Measurements from ENCODE around the gene AAMDC.

DNA sequence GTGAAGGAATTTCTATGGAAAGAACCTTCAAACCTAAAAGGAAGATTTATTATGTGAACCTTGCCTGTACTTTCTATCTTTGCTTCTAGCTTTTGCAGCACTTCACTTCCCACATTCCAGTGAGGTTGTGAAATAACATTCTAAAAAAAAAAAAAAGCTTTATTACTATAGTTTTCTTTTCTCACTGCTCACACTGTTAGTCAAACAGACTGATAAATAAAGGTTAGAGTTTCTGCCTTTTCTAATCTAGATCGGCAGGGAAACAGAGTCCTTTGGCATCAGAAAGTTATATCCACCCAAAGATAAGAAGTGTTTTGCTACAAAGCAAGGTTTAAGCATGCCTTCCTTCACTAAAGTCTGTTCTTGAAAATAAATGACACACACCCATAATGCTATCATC lies 2.8 kb downstream of the AAMDC start:
- no peak for TF ChIP-seq EZH2 (IDR thresholded peaks at IDR 0.05)
- TF ChIP-seq, protein P1, sequence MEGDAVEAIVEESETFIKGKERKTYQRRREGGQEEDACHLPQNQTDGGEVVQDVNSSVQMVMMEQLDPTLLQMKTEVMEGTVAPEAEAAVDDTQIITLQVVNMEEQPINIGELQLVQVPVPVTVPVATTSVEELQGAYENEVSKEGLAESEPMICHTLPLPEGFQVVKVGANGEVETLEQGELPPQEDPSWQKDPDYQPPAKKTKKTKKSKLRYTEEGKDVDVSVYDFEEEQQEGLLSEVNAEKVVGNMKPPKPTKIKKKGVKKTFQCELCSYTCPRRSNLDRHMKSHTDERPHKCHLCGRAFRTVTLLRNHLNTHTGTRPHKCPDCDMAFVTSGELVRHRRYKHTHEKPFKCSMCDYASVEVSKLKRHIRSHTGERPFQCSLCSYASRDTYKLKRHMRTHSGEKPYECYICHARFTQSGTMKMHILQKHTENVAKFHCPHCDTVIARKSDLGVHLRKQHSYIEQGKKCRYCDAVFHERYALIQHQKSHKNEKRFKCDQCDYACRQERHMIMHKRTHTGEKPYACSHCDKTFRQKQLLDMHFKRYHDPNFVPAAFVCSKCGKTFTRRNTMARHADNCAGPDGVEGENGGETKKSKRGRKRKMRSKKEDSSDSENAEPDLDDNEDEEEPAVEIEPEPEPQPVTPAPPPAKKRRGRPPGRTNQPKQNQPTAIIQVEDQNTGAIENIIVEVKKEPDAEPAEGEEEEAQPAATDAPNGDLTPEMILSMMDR (IDR thresholded peaks at IDR 0.05): no peak

Measured in neural progenitor cell (in vitro differentiated cells).